Measurements from ENCODE around the gene RAPGEF4. TPM values are rescaled to one million over a fixed set of nuclear protein-coding genes. Genes with fewer than 3 reads are reported as not detected.

The RAPGEF4 gene
- total and polyA plus RNA-seq, 4 donors: 6.4 to 33.5 (median 8.6) TPM

- no peak for ATAC-seq (ENCODE audit: insufficient read depth, low FRiP score)
- Histone ChIP-seq H3K27ac (ENCODE audit: low read depth in 1 of 2, low read length in 1 of 2) (no peak overlapping the region), H3K36me3 (ENCODE audit: control insufficient read depth in 4 of 4, insufficient read depth in 4 of 4, low read length in 4 of 4) (no peaks in the 10 kb centered on the region), H3K9me3 (ENCODE audit: control insufficient read depth in 4 of 4, insufficient read depth in 3 of 4, low read length in 3 of 4) (peaks cover 0 to 3% (median 0%) of the 10 kb centered on the region in 4 donors), H3K9ac (ENCODE audit: insufficient read depth in 1 of 2, low read length in 2 of 2) (no peak overlapping the region), H3K4me3 (no peak overlapping the region), H3K27me3 (ENCODE audit: control insufficient read depth in 3 of 3, insufficient read depth in 3 of 3, low read length in 2 of 3) (no peaks in the 10 kb centered on the region), H3K4me1 (ENCODE audit: control insufficient read depth in 5 of 5, insufficient read depth in 5 of 5, low read length in 5 of 5) (no peaks in the 10 kb centered on the region)
- WGBS, 2 donors: 88 to 92% methylated on average over 2 of the region's 2 CpGs
- no peak for TF ChIP-seq CTCF (IDR thresholded peaks at IDR 0.05; ENCODE audit: control extremely low read depth, extremely low read depth)
- DNase-seq: no peak
Observed at GRCh38 chr2:172708247-172708646, 27.4 kb upstream of the RAPGEF4 start.

- WGBS, 2 donors: 72 to 79% methylated on average over 11 of the region's 11 CpGs
- no peaks in the 10 kb centered on the region for H3K4me1 ChIP-seq (ENCODE audit: control insufficient read depth in 5 of 5, insufficient read depth in 5 of 5, low read length in 5 of 5)
- no peaks in the 10 kb centered on the region for H3K27me3 ChIP-seq (ENCODE audit: control insufficient read depth in 3 of 3, insufficient read depth in 3 of 3, low read length in 2 of 3)
- peaks cover 0 to 4% (median 0%) of the 10 kb centered on the region in 4 donors for H3K9me3 ChIP-seq (ENCODE audit: control insufficient read depth in 4 of 4, insufficient read depth in 3 of 4, low read length in 3 of 4)
- ATAC-seq (ENCODE audit: insufficient read depth, low FRiP score) (no peak), DNase-seq (no peak)
- H3K9ac ChIP-seq (ENCODE audit: insufficient read depth in 1 of 2, low read length in 2 of 2): no peak overlapping the region
- no peak for TF ChIP-seq CTCF (IDR thresholded peaks at IDR 0.05; ENCODE audit: control extremely low read depth, extremely low read depth)
- H3K27ac ChIP-seq (ENCODE audit: low read depth in 1 of 2, low read length in 1 of 2): no peak overlapping the region
- H3K36me3 ChIP-seq (ENCODE audit: control insufficient read depth in 4 of 4, insufficient read depth in 4 of 4, low read length in 4 of 4): no peaks in the 10 kb centered on the region
- no peak overlapping the region for H3K4me3 ChIP-seq
Observed at GRCh38 chr2:172709566-172710291, 25.9 kb upstream of the RAPGEF4 start.

GRCh38 chr2:172710584-172711047 lies 25.0 kb upstream of the RAPGEF4 start:
- H3K4me3 ChIP-seq: no peak overlapping the region
- no peaks in the 10 kb centered on the region for H3K4me1 ChIP-seq (ENCODE audit: control insufficient read depth in 5 of 5, insufficient read depth in 5 of 5, low read length in 5 of 5)
- H3K9ac ChIP-seq (ENCODE audit: insufficient read depth in 1 of 2, low read length in 2 of 2): no peak overlapping the region
- H3K36me3 ChIP-seq (ENCODE audit: control insufficient read depth in 4 of 4, insufficient read depth in 4 of 4, low read length in 4 of 4): no peaks in the 10 kb centered on the region
- DNase-seq (peak; percentile 43 to 56 (median 50)), ATAC-seq (ENCODE audit: insufficient read depth, low FRiP score) (no peak)
- H3K27ac ChIP-seq (ENCODE audit: low read depth in 1 of 2, low read length in 1 of 2): no peak overlapping the region
- peaks cover 0 to 4% (median 0%) of the 10 kb centered on the region in 4 donors for H3K9me3 ChIP-seq (ENCODE audit: control insufficient read depth in 4 of 4, insufficient read depth in 3 of 4, low read length in 3 of 4)
- WGBS, 2 donors: 32 to 52% methylated on average over 2 of the region's 2 CpGs
- H3K27me3 ChIP-seq (ENCODE audit: control insufficient read depth in 3 of 3, insufficient read depth in 3 of 3, low read length in 2 of 3): no peaks in the 10 kb centered on the region
- peak; percentile 19 for TF ChIP-seq CTCF (IDR thresholded peaks at IDR 0.05; ENCODE audit: control extremely low read depth, extremely low read depth)
